GM19463 (cell line): ENCODE results near the gene CWC27.

Source experiments
- ATAC-seq: cut with Tn5 transposase; IDR thresholded peaks from one replicate; pipeline ENCODE4 v1.9.1; 2021; ENCODE audit warnings: mild to moderate bottlenecking, moderate library complexity; ENCODE audit not compliant: unreplicated experiment

CWC27 gene

GRCh38 chr5:65062469-65063083 lies 293.8 kb downstream of the CWC27 start:
- no peak for ATAC-seq

GRCh38 chr5:65065001-65065511 lies 296.3 kb downstream of the CWC27 start:
- ATAC-seq = no peak

GRCh38 chr5:65066387-65067146 lies 297.8 kb downstream of the CWC27 start:
- peak; percentile 71 for ATAC-seq

GRCh38 chr5:65067147-65067506 lies 298.4 kb downstream of the CWC27 start:
- no peak for ATAC-seq
